Measurements from ENCODE around the gene MUC20. TPM values are rescaled to one million over a fixed set of nuclear protein-coding genes. Genes with fewer than 3 reads are reported as not detected.

The MUC20 gene
- total and polyA plus RNA-seq, 7 experiments from 2014 or later, result 0.66 to 17.8 (median 12.2) TPM

GRCh38 chr3:195754906-195755305 lies 34.1 kb downstream of the MUC20 start:
- CTCF ChIA-PET, result no interaction called here
- no peaks in the 10 kb centered on the region for H3K36me3 ChIP-seq (ENCODE audit: control insufficient read depth in 2 of 3, insufficient read depth in 3 of 3, low read length in 3 of 3)
- intact Hi-C loops (cut with micrococcal nuclease), result no loop called here
- H3K27ac Mint-ChIP-seq, result peak overlapping the region in 2 of 9 donors; percentile 20 to 54
- H3K4me1 ChIP-seq (ENCODE audit: control insufficient read depth in 2 of 2, insufficient read depth in 2 of 2, low read length in 2 of 2), result peaks cover 0 to 7% of the 10 kb centered on the region in 2 donors
- no peaks in the 10 kb centered on the region for H3K9me3 Mint-ChIP-seq
- no peak overlapping the region for H3K27ac ChIP-seq (ENCODE audit: low read depth, low read length)
- H3K4me3 Mint-ChIP-seq, result no peak overlapping the region
- DNase-seq, result no peak
- POLR2A ChIA-PET, result no interaction called here
- peaks cover 8 to 21% (median 15%) of the 10 kb centered on the region in 5 donors for H3K27me3 Mint-ChIP-seq
- no peak overlapping the region for H3K4me3 ChIP-seq (ENCODE audit: low read length)
- H3K9me3 ChIP-seq (ENCODE audit: control insufficient read depth in 2 of 3, low read length in 3 of 3), result no peaks in the 10 kb centered on the region
- ATAC-seq, result no peak
- no peaks in the 10 kb centered on the region for H3K36me3 Mint-ChIP-seq
- H3K27me3 ChIP-seq (ENCODE audit: control insufficient read depth in 2 of 2, insufficient read depth in 2 of 2, low read length in 2 of 2), result no peaks in the 10 kb centered on the region
- peaks cover 0 to 32% (median 10%) of the 10 kb centered on the region in 7 donors for H3K4me1 Mint-ChIP-seq

GRCh38 chr3:195755391-195755790 lies 34.6 kb downstream of the MUC20 start:
- Mint-ChIP-seq H3K27me3 (peaks cover 13 to 26% (median 20%) of the 10 kb centered on the region in 5 donors), H3K9me3 (peaks cover 0 to under 1% (median 0%) of the 10 kb centered on the region in 11 donors), H3K4me3 (no peak overlapping the region), H3K4me1 (peaks cover 0 to 32% (median 13%) of the 10 kb centered on the region in 7 donors), H3K36me3 (no peaks in the 10 kb centered on the region), H3K27ac (peak overlapping the region in 2 of 9 donors; percentile 20 to 54)
- ChIA-PET CTCF (no interaction called here), POLR2A (no interaction called here)
- H3K27me3 ChIP-seq (ENCODE audit: control insufficient read depth in 2 of 2, insufficient read depth in 2 of 2, low read length in 2 of 2), result no peaks in the 10 kb centered on the region
- H3K4me3 ChIP-seq (ENCODE audit: low read length), result no peak overlapping the region
- no peaks in the 10 kb centered on the region for H3K36me3 ChIP-seq (ENCODE audit: control insufficient read depth in 2 of 3, insufficient read depth in 3 of 3, low read length in 3 of 3)
- H3K4me1 ChIP-seq (ENCODE audit: control insufficient read depth in 2 of 2, insufficient read depth in 2 of 2, low read length in 2 of 2), result peaks cover 0 to 7% of the 10 kb centered on the region in 2 donors
- intact Hi-C loops (cut with micrococcal nuclease), result no loop called here
- H3K27ac ChIP-seq (ENCODE audit: low read depth, low read length), result no peak overlapping the region
- ATAC-seq (no peak), DNase-seq (no peak)
- no peaks in the 10 kb centered on the region for H3K9me3 ChIP-seq (ENCODE audit: control insufficient read depth in 2 of 3, low read length in 3 of 3)

- Histone ChIP-seq H3K4me1 (ENCODE audit: control insufficient read depth in 2 of 2, insufficient read depth in 2 of 2, low read length in 2 of 2) (peaks cover 0 to 7% of the 10 kb centered on the region in 2 donors), H3K36me3 (ENCODE audit: control insufficient read depth in 2 of 3, insufficient read depth in 3 of 3, low read length in 3 of 3) (no peaks in the 10 kb centered on the region), H3K4me3 (ENCODE audit: low read length) (no peak overlapping the region), H3K9me3 (ENCODE audit: control insufficient read depth in 2 of 3, low read length in 3 of 3) (no peaks in the 10 kb centered on the region), H3K27me3 (ENCODE audit: control insufficient read depth in 2 of 2, insufficient read depth in 2 of 2, low read length in 2 of 2) (no peaks in the 10 kb centered on the region), H3K27ac (ENCODE audit: low read depth, low read length) (no peak overlapping the region)
- DNase-seq (peak in 1 of 9 donors; percentile 48), ATAC-seq (peak; percentile 82)
- Mint-ChIP-seq H3K9me3 (peaks cover 0 to 2% (median 0%) of the 10 kb centered on the region in 11 donors), H3K27ac (peak overlapping the region in 1 of 9 donors; percentile 42), H3K4me1 (peaks cover 0 to 32% (median 13%) of the 10 kb centered on the region in 7 donors), H3K36me3 (no peaks in the 10 kb centered on the region), H3K27me3 (peaks cover 15 to 32% (median 27%) of the 10 kb centered on the region in 5 donors), H3K4me3 (no peak overlapping the region)
- ChIA-PET POLR2A (no interaction called here), CTCF (no interaction called here)
- intact Hi-C loops (cut with micrococcal nuclease), result no loop called here
Measured at GRCh38 chr3:195755791-195756676, 35.3 kb downstream of the MUC20 start.

- DNase-seq, result no peak
- CTCF ChIA-PET, result no interaction called here
- no peak overlapping the region for H3K27ac Mint-ChIP-seq
- no peaks in the 10 kb centered on the region for H3K36me3 ChIP-seq (ENCODE audit: control insufficient read depth in 2 of 3, insufficient read depth in 3 of 3, low read length in 3 of 3)
- intact Hi-C loops (cut with micrococcal nuclease), result no loop called here
- ATAC-seq, result no peak
- no peaks in the 10 kb centered on the region for H3K9me3 ChIP-seq (ENCODE audit: control insufficient read depth in 2 of 3, low read length in 3 of 3)
- H3K27ac ChIP-seq (ENCODE audit: low read depth, low read length), result no peak overlapping the region
- POLR2A ChIA-PET, result no interaction called here
- H3K36me3 Mint-ChIP-seq, result no peaks in the 10 kb centered on the region
- no peak overlapping the region for H3K4me3 ChIP-seq (ENCODE audit: low read length)
- H3K4me1 ChIP-seq (ENCODE audit: control insufficient read depth in 2 of 2, insufficient read depth in 2 of 2, low read length in 2 of 2), result peaks cover 0 to 7% of the 10 kb centered on the region in 2 donors
- peaks cover 0 to 2% (median 0%) of the 10 kb centered on the region in 11 donors for H3K9me3 Mint-ChIP-seq
- peaks cover 15 to 38% (median 27%) of the 10 kb centered on the region in 5 donors for H3K27me3 Mint-ChIP-seq
- H3K27me3 ChIP-seq (ENCODE audit: control insufficient read depth in 2 of 2, insufficient read depth in 2 of 2, low read length in 2 of 2), result no peaks in the 10 kb centered on the region
- H3K4me1 Mint-ChIP-seq, result peaks cover 0 to 32% (median 13%) of the 10 kb centered on the region in 7 donors
- H3K4me3 Mint-ChIP-seq, result no peak overlapping the region
Measured at GRCh38 chr3:195757438-195757770, 36.6 kb downstream of the MUC20 start.

- Mint-ChIP-seq H3K4me1 (peaks cover 0 to 31% (median 13%) of the 10 kb centered on the region in 7 donors), H3K9me3 (peaks cover 0 to 2% (median 0%) of the 10 kb centered on the region in 11 donors), H3K27me3 (peaks cover 15 to 38% (median 27%) of the 10 kb centered on the region in 5 donors)
Measured at GRCh38 chr3:195757827-195758226, 37.0 kb downstream of the MUC20 start.

GRCh38 chr3:195758721-195759353 lies 38.1 kb downstream of the MUC20 start:
- Mint-ChIP-seq H3K9me3 (peaks cover 0 to 2% (median 0%) of the 10 kb centered on the region in 11 donors), H3K27me3 (peaks cover 16 to 44% (median 27%) of the 10 kb centered on the region in 5 donors), H3K27ac (no peak overlapping the region), H3K4me3 (no peak overlapping the region), H3K4me1 (peaks cover 0 to 23% (median 13%) of the 10 kb centered on the region in 7 donors), H3K36me3 (no peaks in the 10 kb centered on the region)
- POLR2A ChIA-PET, result no interaction called here
- H3K4me1 ChIP-seq (ENCODE audit: control insufficient read depth in 2 of 2, insufficient read depth in 2 of 2, low read length in 2 of 2), result peaks cover 0 to 7% of the 10 kb centered on the region in 2 donors
- H3K4me3 ChIP-seq (ENCODE audit: low read length), result no peak overlapping the region
- H3K36me3 ChIP-seq (ENCODE audit: control insufficient read depth in 2 of 3, insufficient read depth in 3 of 3, low read length in 3 of 3), result no peaks in the 10 kb centered on the region
- intact Hi-C loops (cut with micrococcal nuclease), result no loop called here
- DNase-seq, result no peak
- CTCF ChIA-PET, result interaction anchor here (0.7 kb wide), 1 partner anchor 237 kb away, joined by 4 read pairs; no protein-coding TSS in a partner anchor
- no peaks in the 10 kb centered on the region for H3K9me3 ChIP-seq (ENCODE audit: control insufficient read depth in 2 of 3, low read length in 3 of 3)
- no peak for ATAC-seq
- no peak overlapping the region for H3K27ac ChIP-seq (ENCODE audit: low read depth, low read length)
- no peaks in the 10 kb centered on the region for H3K27me3 ChIP-seq (ENCODE audit: control insufficient read depth in 2 of 2, insufficient read depth in 2 of 2, low read length in 2 of 2)

More at GRCh38 chr3:195757827-195758226, 37.0 kb downstream of the MUC20 start:
- Histone ChIP-seq H3K4me3 (ENCODE audit: low read length) (no peak overlapping the region), H3K9me3 (ENCODE audit: control insufficient read depth in 2 of 3, low read length in 3 of 3) (no peaks in the 10 kb centered on the region), H3K4me1 (ENCODE audit: control insufficient read depth in 2 of 2, insufficient read depth in 2 of 2, low read length in 2 of 2) (peaks cover 0 to 7% of the 10 kb centered on the region in 2 donors), H3K27ac (ENCODE audit: low read depth, low read length) (no peak overlapping the region), H3K27me3 (ENCODE audit: control insufficient read depth in 2 of 2, insufficient read depth in 2 of 2, low read length in 2 of 2) (no peaks in the 10 kb centered on the region), H3K36me3 (ENCODE audit: control insufficient read depth in 2 of 3, insufficient read depth in 3 of 3, low read length in 3 of 3) (no peaks in the 10 kb centered on the region)
- ATAC-seq (no peak), DNase-seq (no peak)
- CTCF ChIA-PET, result interaction anchor here (0.7 kb wide), 1 partner anchor 236 kb away, joined by 4 read pairs; no protein-coding TSS in a partner anchor
- intact Hi-C loops (cut with micrococcal nuclease), result no loop called here
- POLR2A ChIA-PET, result no interaction called here
- Mint-ChIP-seq H3K4me3 (no peak overlapping the region), H3K27ac (no peak overlapping the region), H3K36me3 (no peaks in the 10 kb centered on the region)

Data from naive thymus-derived CD4-positive, alpha-beta T cell (primary cell).